MM.1S (cell line): ENCODE data around the gene USP49.

Source experiments
- CTCF ChIP-seq: fragments of 300-600 bp; sonication (generic); IDR thresholded peaks from 2 replicates; pipeline ENCODE4 v1.5.1; 2016; ENCODE audit warnings: antibody characterized with exemption, low read length, mixed read lengths
- EZH2phosphoT487 ChIP-seq: fragments of 300-600 bp; sonication (generic); IDR thresholded peaks from 2 replicates; pipeline ENCODE4 v1.6.1; 2018; ENCODE audit warnings: antibody characterized with exemption, low read length

DNA sequence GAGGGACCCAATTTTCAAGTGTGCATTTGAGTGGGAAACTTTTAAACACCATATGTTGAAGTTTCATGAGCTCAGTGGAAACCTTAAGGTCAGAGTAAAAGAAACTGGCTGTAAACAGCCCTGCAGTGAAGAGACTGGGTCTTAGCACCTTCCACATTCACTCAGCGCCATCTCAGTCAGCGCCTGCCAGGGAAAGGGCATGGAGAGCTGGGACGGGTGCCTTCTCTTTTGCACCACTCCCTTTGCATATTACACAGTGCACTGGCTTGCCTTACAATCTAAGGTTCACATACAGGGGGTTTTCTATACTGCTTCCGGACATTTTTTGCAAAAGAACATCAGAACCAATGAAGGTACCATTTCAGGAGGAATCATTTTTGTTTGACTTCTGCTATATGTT, 103.2 kb downstream of the USP49 start:
- TF ChIP-seq CTCF = no peak
- TF ChIP-seq EZH2phosphoT487 = no peak
